CD4-positive, alpha-beta T cell treated with Interleukin-21 for 1 hour (primary cell): ENCODE measurements around the gene C2CD3.

Experiments
- DNase-seq: peaks from one replicate; pipeline ENCODE4 v3.0.0-alpha.2; 2020

C2CD3 gene

GRCh38 chr11:73978576-73979086, 192.2 kb downstream of the C2CD3 start:
- no peak for DNase-seq

DNA sequence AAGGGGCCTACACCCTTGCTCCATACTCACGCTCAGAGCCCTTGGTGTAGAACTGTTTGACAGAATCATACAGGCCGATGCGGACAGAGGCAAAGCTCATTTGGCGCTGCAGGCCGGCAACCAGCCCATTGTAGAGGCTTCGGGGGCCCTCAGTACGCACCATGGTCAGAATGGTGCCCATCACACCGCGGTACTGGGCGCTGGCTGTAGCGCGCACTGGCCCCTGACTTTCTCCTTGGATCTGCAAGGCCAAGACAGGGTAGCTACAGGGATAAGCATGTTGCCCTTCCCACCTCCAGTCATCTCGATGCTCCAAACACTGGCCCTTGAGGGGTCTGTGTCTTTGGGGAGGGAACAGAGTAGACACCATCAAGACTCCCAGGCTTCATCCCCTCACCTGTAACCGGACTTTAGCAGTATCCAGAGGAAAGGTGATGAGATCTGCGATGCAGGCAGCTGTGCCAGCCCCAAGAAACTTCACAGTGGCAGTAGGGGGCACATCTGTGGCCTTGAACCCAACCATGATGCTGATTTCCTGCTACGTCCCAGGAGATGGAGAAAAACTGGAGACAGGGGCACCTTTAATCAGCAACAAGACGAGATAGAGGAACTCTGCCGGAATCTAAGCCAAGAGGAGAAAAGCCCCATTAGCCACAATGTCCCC, 192.8 kb downstream of the C2CD3 start:
- no peak for DNase-seq

- DNase-seq, result no peak
These were observed 194.2 kb downstream of the C2CD3 start for GRCh38 chr11:73976451-73977151.

GRCh38 chr11:73975479-73975757, 195.4 kb downstream of the C2CD3 start:
- no peak for DNase-seq

DNA sequence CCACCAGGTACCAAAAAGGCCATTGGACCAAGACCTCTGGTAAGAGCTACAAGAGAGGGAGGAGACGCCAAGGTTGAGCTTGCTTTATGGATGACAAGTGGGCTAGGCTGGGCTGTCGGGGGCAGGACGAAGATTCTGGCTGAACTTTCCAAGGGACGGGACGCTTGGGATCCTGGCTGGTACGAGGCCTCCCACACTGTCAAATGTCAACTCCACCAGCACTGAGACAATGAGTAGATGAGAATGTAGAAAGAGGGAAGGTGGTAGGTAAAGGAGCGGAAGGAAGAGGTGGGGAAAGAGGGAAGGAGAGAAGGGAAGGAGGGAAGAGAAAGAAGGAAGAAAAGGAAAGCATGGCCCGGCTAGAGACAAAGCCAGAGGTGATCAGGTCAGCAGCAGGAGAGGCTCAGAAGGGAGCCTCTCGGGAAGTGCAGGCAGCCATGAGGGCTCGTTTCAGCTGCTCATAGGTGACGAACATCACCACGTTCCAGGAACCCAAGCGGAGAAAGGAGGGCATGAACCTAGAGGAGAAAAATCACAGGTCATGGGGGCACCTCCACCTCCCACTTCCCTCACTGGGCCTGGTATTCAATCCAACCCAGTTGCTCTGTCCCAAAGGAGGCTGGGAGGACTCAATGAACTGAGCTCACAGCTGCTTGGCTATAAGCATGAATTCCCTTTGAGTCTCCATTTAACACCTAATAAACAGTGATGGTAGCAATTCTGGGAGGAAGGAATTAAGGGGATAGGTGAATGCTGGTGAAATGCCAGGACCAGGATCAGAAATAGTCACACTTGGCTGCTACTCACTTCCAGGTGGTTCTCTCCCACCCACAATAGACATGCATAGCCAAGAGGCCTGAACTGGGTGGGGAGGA, 196.0 kb downstream of the C2CD3 start:
- no peak for DNase-seq

DNA sequence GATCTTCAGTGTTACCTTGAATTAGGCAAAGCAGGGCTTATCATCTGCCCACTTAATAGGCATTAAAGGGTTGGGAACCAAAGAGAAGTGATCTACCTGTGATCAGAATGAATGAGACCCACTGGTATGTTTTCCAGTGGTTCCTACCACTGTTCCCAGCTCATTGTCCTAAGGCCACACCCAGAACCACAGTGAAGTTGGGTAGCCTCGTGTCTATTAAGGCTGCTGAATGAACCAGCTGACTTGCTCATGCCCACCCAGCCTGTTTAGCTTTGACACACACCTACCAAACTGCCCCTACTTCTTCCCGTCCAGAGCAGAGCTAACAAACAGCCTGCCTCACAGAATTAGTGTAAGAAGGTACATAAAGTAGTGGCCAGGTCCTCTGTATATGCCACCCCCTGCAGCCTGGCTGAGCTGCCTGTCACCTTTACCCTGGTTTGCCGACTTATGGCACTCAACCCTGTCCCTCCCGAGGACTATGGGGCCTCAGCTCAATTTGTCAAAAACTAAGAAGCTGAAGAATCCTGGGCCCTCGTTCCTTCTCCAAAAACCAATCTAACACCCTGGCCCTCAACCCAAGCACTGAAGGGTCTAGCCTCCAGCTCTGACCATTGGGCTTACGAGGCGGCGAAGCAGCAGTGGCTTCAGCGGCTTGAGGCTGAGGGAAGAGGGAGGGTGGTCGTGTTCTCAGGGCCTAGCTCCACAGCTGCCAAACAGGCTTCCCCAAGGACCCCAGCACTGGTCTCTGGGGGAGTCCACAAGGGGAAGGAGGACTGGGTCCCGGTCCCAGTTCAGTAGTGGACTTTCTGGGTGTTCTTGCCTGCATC, 198.0 kb downstream of the C2CD3 start:
- no peak for DNase-seq

- no peak for DNase-seq
These were observed 198.6 kb downstream of the C2CD3 start for GRCh38 chr11:73972187-73972586.

- no peak for DNase-seq
These were observed 199.6 kb downstream of the C2CD3 start for GRCh38 chr11:73971175-73971719.

DNA sequence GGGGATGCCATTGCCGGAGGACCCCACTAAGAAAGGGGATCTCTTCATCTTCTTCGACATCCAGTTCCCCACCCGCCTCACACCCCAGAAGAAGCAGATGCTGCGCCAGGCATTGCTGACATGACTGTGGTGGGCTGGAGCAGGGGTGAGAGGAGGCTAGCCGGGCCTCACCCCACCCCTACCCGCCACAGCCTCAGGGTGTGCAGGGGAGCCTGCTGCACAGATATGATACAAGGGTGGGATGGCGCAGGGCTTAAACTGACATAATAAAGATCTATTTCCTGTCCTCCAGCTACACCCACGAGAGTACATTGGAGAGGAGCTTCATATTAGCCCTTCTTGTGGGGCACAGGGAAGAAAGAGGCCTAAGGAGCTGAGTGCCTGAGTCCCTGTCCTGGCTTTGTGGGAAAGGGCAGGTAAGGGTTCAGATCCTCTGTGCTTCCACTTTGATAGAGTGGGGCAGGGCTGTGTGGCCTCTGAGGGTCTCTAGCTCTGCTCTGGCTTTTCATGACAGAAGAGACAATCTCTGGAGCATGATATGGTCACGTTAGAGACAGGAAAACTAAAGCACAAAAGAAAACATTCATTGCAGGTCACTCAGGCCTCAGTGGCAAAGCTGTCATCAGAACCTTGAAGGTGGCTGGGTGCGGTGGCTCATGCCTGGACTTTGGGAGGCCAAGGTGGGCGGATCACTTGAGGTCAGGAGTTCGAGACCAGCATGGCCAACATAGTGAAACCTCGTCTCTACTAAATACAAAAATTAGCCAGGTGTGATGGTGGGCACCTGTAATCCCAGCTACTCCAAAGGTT, 200.6 kb downstream of the C2CD3 start:
- DNase-seq, result peak; percentile 61

- DNase-seq, result no peak
These were observed 201.7 kb downstream of the C2CD3 start for GRCh38 chr11:73969091-73969490.

GRCh38 chr11:73968356-73968966, 202.3 kb downstream of the C2CD3 start:
- DNase-seq, result no peak

DNA sequence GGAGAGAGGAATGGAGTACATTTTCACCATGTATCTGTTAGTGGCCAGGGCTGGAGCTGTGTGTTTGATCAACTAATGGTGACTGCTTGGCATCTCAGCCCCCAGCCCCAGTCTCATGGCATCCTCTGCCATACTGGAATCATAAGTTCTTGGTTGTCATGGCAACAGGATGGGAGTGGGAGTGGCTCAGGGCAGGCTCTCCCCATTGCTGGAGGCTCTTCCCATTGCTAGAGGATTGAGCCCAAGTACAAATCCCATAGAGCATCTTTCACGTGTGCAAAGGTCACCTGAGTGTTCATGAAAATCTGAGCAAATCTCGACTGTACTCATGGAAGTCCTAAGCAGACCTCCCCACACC, 205.1 kb downstream of the C2CD3 start:
- DNase-seq, result no peak

- no peak for DNase-seq
These were observed 205.6 kb downstream of the C2CD3 start for GRCh38 chr11:73965076-73965763.

DNA sequence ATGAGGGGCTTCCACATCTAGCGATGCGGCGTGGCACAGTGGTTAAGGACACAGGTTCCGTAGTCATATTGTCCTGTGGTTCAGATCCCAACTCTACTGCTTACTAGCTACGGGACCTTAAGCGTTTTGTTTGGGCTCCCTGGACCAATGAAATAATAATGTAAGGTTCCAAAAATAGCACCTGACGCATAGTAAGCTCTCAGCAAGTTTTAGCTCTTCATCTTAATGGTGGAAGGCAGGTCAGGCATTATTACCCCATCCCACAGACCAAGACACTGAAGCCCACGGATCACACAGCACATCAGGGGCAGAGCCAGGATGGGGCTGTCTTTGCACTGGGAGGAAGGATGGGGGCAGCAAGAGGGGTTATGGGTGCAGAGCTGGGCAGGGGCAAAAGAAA, 206.9 kb downstream of the C2CD3 start:
- DNase-seq, result no peak
